GM19099 (cell line): ENCODE measurements around the gene ACD.

Experiments
- POLR2A ChIP-seq: IDR thresholded peaks from 3 replicates; pipeline ENCODE4 v1.6.1; 2011; ENCODE audit warnings: low read depth; ENCODE audit not compliant: insufficient read length; ENCODE audit errors: extremely low read depth

Gene ACD

DNA sequence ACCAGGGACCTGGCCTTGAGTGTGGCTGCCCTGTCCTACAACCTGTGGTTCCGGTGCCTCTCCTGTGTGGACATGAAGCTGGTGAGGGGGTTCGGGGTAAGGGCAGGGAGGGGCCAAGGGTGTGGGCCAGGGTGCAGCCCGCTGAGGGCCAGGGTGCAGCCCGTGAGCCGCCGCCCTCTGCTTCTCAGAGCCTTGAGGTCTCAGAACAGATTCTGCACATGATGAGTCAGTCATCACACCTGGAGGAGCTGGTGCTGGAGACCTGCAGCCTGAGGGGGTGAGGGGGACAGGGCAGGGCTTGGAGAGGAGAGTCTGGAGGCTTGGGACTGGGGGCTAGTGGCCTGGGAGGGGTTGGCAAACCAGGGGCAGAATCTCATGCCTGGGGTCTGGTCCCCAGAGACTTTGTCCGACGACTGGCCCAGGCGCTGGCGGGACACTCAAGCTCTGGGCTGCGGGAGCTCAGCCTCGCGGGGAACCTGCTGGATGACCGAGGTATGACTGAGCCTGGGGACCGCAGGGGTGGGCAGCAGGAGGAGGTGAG lies 12.9 kb downstream of the ACD start:
- no peak for TF ChIP-seq POLR2A

DNA sequence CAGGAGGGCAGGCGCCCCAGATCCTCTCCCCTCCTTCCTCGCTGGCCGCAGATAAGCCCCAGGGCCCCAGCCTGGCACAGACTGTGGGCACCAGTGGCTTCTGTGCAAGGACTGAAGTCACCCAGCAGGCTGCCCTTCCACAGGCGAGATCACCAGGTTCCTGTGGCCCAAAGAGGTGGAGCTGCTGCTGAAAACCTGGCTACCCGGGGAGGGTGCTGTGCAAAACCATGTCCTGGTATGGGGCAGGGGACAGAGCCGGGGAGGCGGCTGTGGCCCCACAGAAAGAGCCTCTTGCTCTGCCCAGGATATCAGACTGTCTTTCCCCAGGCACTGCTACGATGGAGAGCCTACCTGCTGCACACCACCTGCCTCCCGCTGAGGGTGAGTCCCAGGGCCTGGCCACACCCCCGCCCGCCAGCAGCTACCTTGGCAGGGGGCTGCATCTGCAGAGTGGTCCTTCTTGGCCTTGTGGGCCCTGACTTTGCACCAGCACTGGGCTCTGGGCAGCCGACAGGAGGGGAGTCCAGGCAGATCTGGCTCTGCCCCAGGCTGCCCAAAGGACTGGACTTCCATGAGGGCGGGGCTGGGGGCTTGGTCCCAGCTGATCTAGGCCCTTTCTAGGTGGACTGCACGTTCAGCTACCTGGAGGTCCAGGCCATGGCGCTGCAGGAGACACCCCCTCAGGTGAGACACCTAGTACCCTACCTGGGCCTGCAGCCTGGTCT lies 14.5 kb downstream of the ACD start:
- no peak for TF ChIP-seq POLR2A

DNA sequence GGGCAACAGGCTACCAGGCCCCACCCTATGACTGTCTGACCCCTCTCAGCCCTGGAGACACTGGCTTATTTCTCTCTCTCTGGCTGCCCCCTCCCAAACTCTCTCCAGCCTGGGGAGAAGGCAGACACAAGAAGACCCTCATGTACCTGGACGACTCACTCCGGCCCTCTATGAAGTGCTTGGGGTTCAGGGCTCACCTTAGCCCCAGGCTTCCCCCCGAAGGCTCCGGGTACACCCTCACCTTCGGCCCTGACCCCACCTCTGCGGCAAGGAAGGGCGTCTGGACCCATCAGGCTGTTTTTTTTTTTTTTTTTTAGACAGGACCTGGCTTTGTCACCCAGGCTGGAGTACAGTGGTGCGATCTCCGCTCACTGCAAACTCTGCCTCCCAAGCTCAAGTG lies 16.0 kb downstream of the ACD start:
- TF ChIP-seq POLR2A, result no peak

DNA sequence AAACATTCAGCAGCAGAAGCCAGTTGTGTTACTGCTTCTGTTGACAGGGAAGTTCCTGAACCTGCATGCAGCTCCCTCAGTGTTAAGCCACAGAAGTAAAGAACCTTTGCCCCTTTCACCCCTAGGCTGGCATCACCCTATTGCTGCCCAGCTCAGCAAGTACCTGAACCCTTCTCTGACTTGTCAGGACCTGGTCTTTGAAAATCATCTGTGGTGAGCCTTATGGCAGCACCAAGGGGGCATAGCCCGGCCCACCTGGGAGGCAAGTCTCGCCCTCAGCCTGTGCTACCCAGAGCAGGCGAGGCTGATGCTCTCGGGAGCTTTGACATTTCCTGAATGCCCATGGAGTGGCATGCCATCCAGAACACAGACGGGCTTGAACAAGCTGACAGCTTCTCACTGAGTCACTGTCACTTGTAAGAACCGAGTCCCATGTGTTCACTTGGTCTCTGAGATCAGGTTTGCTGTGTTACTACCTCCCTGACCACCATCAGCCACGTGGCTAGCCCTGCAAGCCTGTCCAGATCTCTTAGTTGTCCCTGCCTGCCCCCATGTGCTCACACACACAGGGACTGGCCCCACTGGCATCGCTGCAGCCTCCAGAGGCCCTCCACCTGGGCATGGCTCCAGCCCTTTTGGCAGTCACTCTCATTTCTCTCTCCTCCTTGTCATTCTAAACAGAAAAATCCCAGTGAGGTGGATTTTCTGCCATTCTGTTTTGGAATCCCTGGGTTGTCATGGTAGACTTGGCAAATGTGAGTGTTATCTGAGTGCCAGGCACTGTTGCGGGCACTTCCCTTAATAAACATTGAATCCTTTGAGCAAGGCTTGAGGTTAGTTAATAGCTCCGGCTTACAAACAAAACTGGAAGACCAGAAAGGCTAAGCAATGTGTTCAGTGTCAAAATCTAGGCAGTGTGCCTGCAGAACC lies 18.0 kb downstream of the ACD start:
- TF ChIP-seq POLR2A, result no peak

DNA sequence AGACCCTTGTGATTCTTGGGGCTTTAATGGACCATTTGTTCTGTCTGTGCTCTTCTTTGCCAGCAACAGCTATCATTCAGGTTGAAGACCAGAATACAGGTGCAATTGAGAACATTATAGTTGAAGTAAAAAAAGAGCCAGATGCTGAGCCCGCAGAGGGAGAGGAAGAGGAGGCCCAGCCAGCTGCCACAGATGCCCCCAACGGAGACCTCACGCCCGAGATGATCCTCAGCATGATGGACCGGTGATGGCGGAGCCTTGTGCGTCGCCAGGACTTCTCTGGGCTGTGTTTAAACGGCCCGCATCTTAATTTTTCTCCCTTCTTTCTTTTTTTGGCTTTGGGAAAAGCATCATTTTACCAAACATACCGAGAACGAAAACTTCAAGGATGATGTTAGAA lies 22.4 kb downstream of the ACD start:
- no peak for TF ChIP-seq POLR2A

DNA sequence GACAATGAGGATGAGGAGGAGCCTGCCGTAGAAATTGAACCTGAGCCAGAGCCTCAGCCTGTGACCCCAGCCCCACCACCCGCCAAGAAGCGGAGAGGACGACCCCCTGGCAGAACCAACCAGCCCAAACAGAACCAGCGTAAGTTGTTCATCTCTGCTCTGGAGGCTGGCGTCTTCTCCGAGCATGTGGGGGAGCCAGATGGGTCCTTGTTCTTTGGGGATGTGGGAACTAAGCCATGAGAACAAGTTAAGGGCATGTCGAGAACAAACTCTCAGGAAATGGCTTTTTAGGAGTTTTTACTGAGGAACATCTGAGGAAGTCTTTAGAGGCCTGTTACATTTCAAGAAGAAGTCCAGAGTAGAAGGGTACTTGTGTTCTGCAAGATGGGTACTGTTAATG lies 23.3 kb downstream of the ACD start:
- TF ChIP-seq POLR2A, result no peak

GRCh38 chr16:67632415-67633172 lies 27.5 kb downstream of the ACD start:
- TF ChIP-seq POLR2A, result no peak

DNA sequence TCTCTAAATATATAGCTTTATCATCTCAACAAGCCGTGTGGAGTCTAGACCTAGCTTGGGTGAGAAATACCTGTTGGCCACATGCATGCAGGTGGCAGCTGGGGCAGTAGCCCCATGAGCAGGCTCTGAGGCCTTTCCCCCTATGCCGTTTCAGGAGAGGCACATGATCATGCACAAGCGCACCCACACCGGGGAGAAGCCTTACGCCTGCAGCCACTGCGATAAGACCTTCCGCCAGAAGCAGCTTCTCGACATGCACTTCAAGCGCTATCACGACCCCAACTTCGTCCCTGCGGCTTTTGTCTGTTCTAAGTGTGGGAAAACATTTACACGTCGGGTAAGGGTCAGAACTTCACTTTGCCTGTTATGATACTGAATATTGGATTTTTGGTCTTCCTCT lies 31.8 kb downstream of the ACD start:
- TF ChIP-seq POLR2A, result no peak

GRCh38 chr16:67613808-67614207 lies 46.3 kb downstream of the ACD start:
- TF ChIP-seq POLR2A, result no peak

- TF ChIP-seq POLR2A, result no peak
Observed at GRCh38 chr16:67608364-67608763, 51.7 kb downstream of the ACD start.
